Neural progenitor cell (in vitro differentiated cells): ENCODE measurements around the gene GRN.

ENCODE experiments used
- CTCF ChIP-seq: fragments of 200-600 bp; sonication (generic); IDR thresholded peaks from 2 replicates; pipeline ENCODE4 v1.5.1; 2017; ENCODE audit warnings: antibody characterized with exemption, mild to moderate bottlenecking
- EZH2 ChIP-seq: fragments of 200-600 bp; sonication (generic); IDR thresholded peaks from 2 replicates; pipeline ENCODE4 v1.6.1; 2017; ENCODE audit warnings: antibody characterized with exemption, mild to moderate bottlenecking, moderate library complexity
- EZH2phosphoT487 ChIP-seq: fragments of 200-600 bp; sonication (generic); IDR thresholded peaks from 2 replicates; pipeline ENCODE4 v1.6.1; 2017; ENCODE audit warnings: antibody characterized with exemption

- TF ChIP-seq CTCF, result no peak
- no peak for TF ChIP-seq EZH2phosphoT487
- TF ChIP-seq EZH2, result no peak
Observed at GRCh38 chr17:44382917-44383316, 37.8 kb downstream of the GRN start.
